HG02973 (cell line): ENCODE measurements around the gene ATG13.

Source experiments
- ATAC-seq: cut with Tn5 transposase; IDR thresholded peaks from one replicate; pipeline ENCODE4 v1.9.1; 2021; ENCODE audit warnings: moderate library complexity; ENCODE audit not compliant: unreplicated experiment

Gene ATG13

DNA sequence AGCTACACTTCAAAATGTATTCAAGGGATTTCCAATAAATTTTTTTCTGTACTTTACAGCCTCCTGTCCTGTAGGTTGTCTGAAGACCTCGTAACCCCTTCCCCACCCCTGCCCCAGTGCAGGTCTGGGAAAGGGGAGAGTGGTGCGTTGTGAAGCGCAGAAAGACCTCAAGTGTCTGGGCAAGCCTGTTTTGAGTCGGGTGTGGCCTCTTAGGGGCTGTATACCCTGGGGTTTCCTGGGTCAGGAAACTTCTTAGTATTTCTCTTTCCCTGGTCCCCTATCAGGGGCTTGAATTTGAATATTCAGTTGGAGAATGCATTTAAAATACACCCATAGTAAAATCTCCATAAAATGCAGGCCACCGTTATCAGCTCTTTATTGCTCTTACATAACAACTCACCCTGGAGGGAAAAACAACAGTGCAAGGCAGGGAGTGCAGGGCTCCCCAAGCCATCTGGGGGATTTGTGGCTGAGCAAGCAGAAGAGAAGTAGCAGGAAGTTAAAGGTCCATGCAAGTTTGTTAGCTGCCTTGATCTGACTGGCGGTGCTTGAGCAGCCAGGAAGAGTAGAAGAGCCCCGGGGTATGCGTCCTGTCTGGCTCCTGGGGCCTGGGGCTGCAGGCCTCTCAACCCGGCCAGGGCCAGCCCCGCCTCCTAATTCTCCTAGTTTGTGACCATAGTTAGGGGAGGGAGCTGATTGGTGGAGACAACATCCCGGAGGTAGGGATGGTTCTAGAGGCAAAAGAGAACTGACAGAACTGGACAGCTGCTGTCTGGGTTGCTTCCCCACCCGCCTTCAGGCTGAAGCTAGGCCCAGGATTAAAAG, 57.3 kb downstream of the ATG13 start:
- no peak for ATAC-seq

DNA sequence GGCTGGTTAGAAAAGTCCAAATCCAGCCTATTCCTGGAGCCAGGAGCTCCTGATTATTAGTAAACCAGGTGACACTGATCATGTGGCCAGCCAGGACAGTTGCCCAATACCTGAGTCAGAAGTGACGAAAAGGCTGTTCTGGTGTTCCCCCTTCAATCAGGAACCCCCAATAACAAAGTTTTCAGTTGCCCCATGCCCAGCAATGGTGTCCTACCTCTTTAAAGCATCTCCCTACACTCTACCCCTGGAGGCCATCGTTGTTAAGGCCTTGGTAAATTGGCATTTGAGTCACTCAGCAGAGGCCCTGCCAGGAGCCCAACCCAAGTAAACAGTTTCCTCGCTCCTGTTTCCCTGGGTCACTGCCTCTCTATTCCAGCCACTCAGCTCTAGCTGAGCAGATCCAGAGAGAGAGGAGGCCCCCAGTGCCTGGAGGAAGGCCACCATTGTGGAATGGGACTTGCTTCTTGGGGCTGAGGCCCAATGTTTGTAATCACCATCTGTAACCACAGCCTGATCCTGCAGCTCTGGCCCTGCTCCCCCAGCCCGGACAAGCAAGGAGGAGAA, 58.0 kb downstream of the ATG13 start:
- no peak for ATAC-seq

DNA sequence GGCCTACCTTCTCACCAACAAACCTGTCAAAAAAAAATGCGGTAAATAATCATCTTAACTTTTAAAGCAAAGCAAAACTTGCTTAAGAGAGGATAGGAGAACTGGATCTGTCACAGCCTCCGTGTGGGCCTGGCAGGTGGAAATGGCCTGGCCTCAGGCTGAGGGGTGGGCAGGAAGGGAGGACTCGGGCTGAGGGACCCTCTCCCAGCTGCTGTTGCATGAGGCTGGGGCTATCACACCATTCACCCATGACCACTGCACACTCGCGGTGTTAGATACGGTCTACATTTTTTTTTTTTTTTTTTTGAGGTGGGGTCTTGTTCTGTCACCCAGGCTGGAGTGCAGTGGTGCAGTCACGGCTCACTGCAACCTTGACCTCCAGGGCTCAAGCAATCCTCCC, 58.6 kb downstream of the ATG13 start:
- ATAC-seq: no peak

DNA sequence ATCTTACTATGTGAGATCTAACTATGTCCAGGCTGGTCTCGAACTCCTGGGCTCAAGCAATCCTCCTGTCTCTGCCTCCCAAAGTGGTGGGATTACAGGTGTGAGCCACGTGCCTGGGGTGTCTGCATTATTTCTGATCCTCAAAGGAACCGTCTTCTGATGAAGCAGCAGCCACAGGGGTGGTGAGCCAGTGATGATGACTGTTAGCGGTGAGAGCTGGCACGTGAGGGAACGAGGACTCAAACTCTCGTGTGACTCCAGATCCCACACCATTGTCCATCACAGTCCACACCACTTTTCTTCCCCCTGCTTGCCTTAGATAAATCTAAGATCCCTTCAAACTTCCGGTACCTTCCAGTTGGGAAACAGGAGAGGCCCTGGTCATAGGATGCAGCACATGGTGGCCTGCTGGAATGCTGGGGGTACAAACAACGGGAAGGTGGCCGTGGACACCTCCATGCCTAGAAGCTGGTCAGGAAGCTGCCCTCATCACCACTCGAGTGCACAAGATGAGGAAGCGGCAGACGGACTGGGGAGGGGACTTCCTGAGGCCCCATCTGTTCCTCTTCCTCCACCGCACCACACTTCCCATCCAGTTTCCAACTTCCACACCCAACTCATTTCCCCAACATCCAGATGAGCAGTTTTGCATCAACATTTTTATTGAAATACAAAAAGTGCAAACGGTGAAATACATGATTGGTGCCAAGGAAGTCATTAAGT, 59.2 kb downstream of the ATG13 start:
- no peak for ATAC-seq

DNA sequence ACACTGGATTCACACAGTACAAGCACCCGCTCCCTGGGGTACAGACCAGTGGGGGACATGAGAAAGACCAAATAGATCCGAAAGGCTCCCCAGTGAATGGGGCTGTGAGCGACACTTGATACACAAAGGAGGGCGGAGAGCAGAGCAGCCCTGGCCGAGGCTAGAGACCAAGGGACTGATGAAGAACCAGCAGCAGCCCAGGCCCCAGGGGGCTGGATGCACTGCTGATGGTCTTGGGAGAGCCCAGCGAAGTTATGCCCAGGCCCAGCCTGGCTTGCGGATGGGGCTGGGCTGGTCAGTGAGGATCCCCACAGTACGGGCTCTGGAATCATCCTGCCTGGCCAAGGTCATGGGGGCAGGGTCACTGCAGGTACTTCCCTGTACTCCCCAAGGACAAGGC, 59.8 kb downstream of the ATG13 start:
- ATAC-seq: no peak

DNA sequence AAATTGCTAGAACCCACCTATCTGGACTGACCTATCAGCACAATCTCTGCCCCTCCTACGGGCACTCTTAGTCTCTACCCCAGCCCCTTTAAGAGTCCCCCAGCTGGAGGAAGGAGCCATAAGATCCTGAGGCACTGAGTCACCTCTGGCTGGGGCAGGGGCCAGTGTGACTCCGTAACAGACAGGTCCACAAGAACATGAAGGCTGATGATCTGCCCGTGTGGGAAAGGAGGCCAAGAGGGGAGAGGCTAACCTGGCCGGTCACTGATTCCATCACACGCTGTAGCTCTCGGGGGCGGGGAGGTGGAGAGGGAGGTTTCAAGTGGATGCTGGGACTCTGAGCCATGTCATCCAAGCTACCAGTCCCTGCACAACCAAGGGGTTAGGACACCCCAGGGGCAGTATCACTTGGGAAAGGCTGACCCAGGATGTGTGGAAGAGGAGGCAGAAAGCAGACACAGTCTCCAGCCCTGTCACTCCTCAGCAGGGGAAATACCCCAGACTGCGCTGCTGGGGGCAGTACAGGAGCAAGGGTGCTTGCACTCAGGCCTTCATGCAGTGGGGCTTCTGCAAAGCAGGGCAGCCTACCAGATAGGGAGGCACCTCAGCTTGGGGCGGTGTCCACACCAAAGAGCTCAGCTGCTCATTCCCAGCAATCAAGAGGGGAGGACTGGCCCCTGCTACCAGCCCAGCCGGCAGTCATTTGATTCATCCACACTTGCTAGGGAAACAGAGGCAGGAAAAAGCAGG, 60.8 kb downstream of the ATG13 start:
- ATAC-seq: no peak

DNA sequence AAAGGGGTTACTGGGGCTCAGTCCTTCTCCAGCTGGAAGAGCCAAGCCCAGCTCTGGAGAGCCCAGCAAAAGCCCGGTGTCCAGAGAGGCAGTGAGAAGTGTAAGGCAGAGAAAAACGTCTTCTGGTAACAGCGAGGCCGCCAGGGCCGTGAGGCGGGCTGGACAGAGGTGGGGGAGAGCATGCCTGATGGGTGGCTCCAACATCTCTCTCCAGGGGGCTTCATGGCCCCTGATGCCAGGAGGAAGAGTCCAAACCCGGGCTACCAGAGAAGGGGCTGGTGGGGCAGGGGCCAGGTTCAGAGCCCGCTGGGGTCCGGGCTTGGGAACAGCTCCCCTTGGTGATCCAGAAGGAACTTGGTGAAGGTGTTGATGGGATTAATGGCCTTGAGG, 61.4 kb downstream of the ATG13 start:
- no peak for ATAC-seq

DNA sequence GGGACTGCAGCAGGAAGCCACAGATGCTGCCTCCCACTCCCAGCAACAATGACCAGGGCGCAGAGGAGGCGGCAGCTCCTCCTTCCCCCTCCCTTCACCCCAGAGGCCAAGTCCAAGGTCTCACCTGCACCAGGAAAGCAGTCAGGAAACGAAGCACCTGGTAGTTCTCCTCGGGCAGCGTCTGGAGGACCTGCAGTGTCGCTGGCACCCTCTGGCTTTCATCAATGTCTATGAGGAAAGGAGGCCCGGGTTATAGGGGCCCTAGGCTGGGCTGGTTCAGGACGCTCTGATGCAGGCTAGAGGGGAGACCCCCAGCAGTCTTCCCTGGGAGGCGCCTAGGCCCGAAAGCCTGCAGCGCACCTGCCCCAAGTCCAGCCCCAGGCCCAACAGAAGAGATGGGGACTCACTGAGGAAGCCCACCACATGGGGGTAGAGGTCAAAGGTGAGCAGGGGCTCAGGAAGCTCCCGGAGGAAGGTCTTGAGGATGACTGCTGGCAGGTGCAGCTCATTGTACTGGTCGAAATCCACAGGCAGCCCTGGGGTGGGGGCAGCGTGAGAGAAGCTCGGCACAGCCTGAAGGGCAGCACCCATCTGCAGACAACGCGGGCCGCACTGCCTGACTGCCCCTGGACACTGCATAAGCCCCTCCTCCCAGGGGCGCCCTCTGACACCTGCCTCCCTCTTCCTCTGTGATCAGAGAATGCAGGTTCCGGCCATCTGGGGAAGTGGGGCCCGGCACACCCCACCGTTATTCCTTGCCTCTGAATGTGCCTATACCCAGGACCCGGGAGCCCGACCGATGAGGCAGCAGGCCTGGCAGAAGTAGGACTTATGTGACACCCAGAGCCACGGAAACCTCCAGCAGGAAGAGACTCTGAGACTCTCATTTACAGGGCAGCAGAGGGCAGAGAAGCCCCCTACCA, 62.1 kb downstream of the ATG13 start:
- ATAC-seq: no peak

DNA sequence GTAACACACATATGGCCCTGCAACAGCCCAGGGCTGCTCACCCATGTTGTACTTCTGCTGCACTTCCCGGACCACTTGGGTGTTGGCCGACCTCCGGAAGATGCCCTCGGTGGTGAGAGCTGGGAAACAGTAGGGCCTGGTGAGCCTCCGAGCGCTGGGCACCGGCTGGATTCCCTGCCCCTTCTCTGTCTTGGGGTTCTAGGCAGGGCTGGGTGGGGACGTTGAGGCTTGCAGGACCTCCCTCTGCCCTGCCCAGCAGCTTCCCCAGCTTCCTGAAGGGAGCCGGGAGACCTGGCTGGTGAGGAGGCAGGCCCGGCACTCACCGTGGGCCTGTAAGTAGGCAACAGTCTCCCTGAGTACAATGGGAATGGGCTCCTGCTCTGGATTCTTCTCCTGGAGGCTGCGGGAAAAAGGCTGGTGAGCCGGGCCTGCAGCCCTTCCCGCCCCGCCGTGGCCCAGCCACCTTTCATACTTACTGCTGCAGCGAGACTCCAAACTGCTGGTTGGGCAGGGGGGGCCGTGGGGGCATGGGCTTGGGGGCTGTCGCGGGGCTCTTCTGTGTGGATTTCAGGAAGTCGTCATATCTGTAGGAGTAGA, 62.9 kb downstream of the ATG13 start:
- no peak for ATAC-seq

DNA sequence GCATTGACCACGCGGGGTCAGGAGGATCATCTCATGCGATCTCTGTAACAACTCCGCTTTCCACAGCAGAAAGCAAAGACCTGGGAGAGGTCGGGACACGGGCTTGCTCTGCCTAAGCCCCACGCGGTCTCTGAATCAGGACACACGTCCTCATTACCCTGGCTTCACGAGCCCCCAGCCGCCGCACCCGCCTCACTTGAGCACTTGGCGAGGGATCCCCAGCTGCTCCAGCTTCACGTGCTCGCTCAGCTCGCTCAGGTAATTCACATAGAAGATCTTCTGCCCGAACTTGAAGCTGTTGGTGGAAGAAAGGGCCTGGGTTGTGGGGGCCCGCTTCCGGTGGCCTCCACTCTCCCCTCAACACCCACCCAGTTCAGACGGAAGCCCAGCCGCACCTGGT, 63.5 kb downstream of the ATG13 start:
- no peak for ATAC-seq

DNA sequence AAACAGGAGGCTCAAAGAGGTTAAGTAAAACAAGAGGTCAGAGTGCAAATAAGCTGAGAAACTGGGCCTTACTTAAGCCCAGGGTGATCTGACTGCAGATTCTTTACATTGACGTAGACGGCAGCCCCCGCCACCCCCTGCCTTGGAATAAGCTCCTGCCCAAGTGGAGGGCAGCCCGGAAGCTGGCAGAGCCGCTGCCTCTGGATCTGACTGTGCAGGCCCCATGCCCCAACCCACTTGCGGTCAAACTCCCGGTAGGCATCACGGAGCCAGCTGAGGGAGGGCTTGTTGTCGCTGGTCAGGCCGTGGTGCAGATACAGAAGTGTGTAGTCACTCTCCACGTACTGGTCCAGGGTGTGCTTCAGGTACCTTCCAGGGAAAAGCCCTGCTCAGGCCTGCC, 64.5 kb downstream of the ATG13 start:
- ATAC-seq: no peak

DNA sequence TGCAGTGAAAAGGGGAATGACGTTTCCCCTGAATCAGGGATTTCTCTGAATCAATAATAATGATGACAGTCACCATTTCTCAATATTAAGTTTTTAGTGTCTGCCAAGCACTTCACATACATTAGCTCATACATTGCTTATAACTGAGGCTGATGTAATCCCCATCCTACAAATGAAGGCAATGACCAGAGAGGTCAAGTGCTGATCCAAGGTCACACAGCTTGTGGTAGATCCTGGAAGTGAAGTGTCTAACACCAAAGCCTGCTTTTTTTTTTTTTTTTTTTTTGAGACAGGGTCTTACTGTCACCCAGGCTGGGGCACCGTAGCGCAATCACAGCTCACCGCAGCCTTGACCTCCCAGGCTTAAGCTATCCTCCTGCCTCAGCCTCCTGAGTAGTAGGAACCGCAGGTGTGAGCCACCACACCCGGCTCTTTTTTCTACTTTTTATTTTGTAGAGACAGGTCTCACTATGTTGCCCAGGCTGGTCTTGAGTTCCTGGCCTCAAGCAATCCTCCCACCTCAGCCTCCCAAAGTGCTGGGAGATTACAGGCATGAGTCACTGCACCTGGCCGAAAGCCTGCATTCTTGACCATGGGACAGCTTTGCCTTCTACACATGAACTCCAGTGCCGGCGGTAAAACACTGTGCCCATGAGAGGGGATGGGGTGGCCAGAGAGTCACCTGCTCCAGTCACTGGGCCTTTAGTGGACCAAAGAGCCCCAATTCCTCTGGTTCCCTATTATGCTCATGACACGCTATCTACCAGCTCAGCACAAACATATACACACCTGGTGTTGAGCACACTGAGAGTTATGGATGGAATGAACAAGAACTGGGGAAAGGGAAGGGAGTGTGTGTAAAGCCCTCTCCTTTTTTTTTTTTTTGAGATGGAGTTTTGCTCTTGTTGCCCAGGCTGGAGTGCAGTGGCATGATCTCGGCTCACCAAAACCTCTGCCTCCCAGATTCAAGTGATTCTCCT, 65.7 kb downstream of the ATG13 start:
- no peak for ATAC-seq

DNA sequence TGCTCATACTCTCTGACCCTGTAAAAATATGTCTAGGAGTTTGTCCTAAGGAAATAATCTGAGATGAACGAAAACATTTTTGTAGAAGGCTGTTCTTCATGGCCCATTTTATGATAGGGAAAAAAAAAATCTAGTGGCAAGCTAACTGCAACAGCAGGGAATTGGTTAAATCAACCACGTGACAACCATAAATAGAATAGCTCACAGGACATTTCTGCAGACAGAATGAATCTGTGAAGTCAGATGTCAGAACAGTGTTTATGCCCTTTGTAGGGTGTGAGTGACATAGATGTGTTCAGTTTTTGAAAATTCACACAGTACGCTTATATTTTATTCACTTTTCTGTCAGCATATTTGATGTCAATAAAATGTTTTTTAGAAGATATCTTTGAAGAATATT, 67.0 kb downstream of the ATG13 start:
- ATAC-seq: no peak

DNA sequence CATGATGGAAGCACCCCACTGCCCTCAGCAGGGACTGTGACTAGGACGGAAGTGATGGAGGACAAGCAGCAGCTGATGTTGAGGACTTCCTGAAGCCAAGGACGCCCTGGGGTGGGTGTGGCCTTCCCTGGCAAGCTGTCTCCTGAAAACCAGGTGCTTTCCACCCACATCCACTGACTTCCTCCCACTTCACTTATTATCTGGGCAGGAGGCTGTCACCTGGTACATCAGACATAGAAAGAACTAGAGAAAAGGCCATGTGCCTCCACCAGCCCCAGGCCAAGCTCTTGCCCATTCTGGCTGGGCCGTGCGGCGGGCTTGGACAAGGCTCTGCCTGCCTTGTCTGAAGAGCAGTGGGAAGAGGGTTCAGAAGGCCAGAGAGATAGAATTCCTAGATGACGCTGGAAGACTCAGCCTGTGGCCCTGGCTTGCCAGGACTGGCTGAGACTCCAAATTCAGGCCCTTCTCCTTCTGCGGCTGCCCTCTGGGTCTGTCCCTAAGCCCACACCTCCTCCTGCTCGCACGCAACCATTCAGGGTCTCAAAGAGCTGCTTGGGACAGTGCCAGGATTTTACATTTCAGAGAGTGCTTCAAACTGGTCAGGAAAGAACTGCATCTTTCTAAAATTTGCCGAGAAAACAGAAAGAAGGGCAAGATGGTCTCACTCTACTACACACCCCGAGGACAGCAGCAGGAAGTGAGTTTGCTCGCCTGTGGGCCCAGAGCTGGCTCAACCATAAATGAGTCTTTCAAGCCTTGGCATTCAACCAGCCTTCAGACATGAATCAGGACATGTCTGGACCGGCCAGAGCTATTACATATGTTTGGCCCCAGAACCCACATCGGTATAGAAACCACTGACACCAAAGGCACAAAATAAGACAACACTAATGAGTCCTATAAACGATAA, 69.8 kb downstream of the ATG13 start:
- no peak for ATAC-seq

DNA sequence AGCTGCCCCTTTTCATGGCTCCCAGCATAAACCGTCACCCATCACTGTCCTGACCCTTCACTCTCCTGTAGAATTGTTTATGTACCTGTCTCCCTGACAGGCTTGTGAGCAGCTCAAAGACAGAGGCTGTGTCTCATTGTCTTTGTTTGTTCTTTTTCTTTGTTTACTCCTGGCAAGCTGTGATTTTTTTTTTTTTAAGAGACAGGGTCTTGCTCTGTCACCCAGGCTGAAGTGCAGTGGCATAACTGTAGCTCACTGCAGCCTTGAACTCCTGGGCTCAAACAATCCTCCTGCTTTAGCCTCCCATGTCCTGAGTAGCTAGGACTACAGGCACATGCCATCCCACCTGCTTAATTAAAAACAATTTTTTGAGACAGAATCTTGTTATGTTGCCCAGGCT, 73.3 kb downstream of the ATG13 start:
- ATAC-seq: no peak

DNA sequence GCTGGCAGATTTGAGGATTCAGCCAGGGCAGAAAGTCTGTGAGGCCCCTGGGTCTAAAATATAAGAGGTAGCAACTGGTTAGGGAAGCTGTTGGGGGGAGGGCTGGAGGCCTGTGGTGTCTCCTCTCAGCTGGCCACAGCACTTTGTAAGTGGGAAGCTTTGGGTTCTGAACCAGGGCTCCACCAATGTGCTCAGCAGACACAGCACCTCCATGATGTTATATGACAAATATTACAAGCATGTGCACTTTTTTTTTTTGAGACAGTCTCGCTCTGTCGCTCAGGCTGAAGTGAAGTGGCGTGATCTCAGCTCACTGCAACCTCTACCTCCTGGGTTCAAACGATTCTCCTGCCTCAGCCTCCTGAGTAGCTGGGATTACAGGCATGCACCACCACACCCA, 75.1 kb downstream of the ATG13 start:
- no peak for ATAC-seq

DNA sequence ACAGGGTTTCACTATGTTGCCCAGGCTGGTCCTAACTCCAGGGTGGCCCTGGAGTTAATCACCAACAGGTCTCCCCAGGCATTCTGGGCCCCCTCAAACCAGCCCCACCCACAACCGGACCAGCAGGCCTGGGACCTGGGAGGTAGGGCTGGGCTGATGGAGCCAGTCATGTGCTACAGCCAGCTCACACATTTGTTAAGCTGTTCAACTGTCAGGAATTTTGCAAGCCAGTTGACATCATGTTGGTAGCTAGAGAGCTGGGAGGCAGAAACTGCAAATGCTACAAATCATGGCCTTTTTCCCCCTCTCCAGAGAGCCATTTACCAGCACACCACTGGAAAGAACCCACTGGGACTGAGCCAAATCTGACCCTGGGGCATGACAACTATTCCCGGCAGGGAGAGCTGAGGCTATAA, 76.3 kb downstream of the ATG13 start:
- ATAC-seq: no peak

DNA sequence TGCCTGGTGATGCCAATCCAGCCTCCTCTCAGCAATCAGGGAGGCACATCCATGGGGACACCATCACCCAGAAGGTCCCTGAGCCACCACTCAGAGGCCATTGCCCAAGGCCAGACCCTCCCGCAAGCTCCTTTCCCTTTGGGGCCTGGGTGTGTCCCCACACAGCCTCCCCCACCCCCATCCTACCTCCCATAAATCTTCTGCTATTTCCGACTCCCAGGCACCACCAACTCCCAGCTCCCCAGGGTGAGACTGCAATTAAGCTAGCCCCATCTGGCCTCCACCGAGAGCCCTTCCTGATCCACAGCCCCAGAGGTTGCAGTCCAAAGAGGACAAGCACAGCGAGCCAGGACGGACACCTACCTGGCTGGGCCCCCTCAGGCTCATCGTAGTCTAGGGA, 76.7 kb downstream of the ATG13 start:
- no peak for ATAC-seq
